GM19438 (cell line): ENCODE data around the gene PLXDC2.
A peak's percentile ranks its signal among the peaks of the same experiment; 100 is the strongest.

ENCODE experiments used
- ATAC-seq: cut with Tn5 transposase; IDR thresholded peaks from one replicate; pipeline ENCODE4 v1.9.1; 2021; ENCODE audit warnings: low read depth; ENCODE audit not compliant: unreplicated experiment

Gene PLXDC2

GRCh38 chr10:20237091-20237570, 420.9 kb downstream of the PLXDC2 start:
- ATAC-seq, result no peak

- no peak for ATAC-seq
Observed at GRCh38 chr10:20237586-20237985, 421.4 kb downstream of the PLXDC2 start.

- ATAC-seq, result no peak
Observed at GRCh38 chr10:20240643-20241042, 424.4 kb downstream of the PLXDC2 start.

GRCh38 chr10:20247454-20247853, 431.2 kb downstream of the PLXDC2 start:
- no peak for ATAC-seq

- ATAC-seq, result no peak
Observed at GRCh38 chr10:20247891-20248708, 431.9 kb downstream of the PLXDC2 start.

- ATAC-seq, result no peak
Observed at GRCh38 chr10:20254078-20254477, 437.8 kb downstream of the PLXDC2 start.

- ATAC-seq, result no peak
Observed at GRCh38 chr10:20254497-20254896, 438.3 kb downstream of the PLXDC2 start.

GRCh38 chr10:20256969-20257368, 440.7 kb downstream of the PLXDC2 start:
- no peak for ATAC-seq

GRCh38 chr10:20257422-20257821, 441.2 kb downstream of the PLXDC2 start:
- ATAC-seq, result peak; percentile 77

GRCh38 chr10:20265146-20265545, 448.9 kb downstream of the PLXDC2 start:
- no peak for ATAC-seq

GRCh38 chr10:20267734-20268133, 451.5 kb downstream of the PLXDC2 start:
- no peak for ATAC-seq

- ATAC-seq, result no peak
Observed at GRCh38 chr10:20271490-20271889, 455.3 kb downstream of the PLXDC2 start.

- no peak for ATAC-seq
Observed at GRCh38 chr10:20272608-20273007, 456.4 kb downstream of the PLXDC2 start.

GRCh38 chr10:20274571-20274970, 458.3 kb downstream of the PLXDC2 start:
- ATAC-seq, result no peak

GRCh38 chr10:20276127-20276979, 460.1 kb downstream of the PLXDC2 start:
- no peak for ATAC-seq

- ATAC-seq, result no peak
Observed at GRCh38 chr10:20277820-20278219, 461.6 kb downstream of the PLXDC2 start.

- ATAC-seq, result no peak
Observed at GRCh38 chr10:20281579-20281978, 465.3 kb downstream of the PLXDC2 start.

- ATAC-seq, result no peak
Observed at GRCh38 chr10:20287586-20287985, 471.4 kb downstream of the PLXDC2 start.

- no peak for ATAC-seq
Observed at GRCh38 chr10:20288060-20288459, 471.8 kb downstream of the PLXDC2 start.

- no peak for ATAC-seq
Observed at GRCh38 chr10:20289070-20289828, 473.0 kb downstream of the PLXDC2 start.

GRCh38 chr10:20298417-20298816, 482.2 kb downstream of the PLXDC2 start:
- no peak for ATAC-seq
